D721Med (cell line): ENCODE data around the gene TBC1D5.

Experiments used
- DNase-seq: peaks from one replicate; pipeline ENCODE4 v3.0.0; 2011; ENCODE audit warnings: low spot score; ENCODE audit not compliant: insufficient read length
- FAIRE-seq: peaks from 2 replicates; lab custom pipeline; 2011; peaks lifted over from hg19 to GRCh38; lab: Jason Lieb, UNC
- CTCF ChIP-seq: IDR thresholded peaks from 2 replicates; pipeline ENCODE4 v1.5.1; 2012; ENCODE audit warnings: mild to moderate bottlenecking, control low read depth; ENCODE audit not compliant: insufficient read depth; ENCODE audit errors: missing control alignments

TBC1D5 gene

GRCh38 chr3:17605032-17605431 is 137.4 kb downstream of the TBC1D5 start:
- FAIRE-seq = no peak
- no peak for DNase-seq
- no peak for TF ChIP-seq CTCF

DNA sequence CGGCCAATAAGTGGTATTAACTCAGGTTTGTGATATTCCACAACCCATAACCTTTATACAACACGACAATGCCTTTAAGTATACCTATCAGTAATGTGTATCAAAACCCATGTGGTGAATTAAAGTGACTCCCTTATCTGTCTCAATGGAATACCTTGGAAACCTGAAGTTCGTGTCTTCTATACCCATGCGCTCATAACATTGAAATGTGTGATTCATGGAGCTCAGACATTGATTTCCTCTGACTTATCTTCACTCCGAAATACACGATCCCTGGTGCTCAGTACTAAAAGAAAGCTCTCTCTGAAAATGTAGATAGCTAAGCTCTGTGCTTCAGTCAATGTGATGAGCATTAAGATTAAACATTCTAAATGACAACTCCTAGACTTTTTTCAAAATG is 140.3 kb downstream of the TBC1D5 start:
- no peak for TF ChIP-seq CTCF
- DNase-seq (no peak), FAIRE-seq (no peak)

GRCh38 chr3:17592956-17593355 is 149.5 kb downstream of the TBC1D5 start:
- DNase-seq (no peak), FAIRE-seq (no peak)
- TF ChIP-seq CTCF = no peak

GRCh38 chr3:17590465-17590864 is 152.0 kb downstream of the TBC1D5 start:
- no peak for TF ChIP-seq CTCF
- FAIRE-seq (no peak), DNase-seq (no peak)

DNA sequence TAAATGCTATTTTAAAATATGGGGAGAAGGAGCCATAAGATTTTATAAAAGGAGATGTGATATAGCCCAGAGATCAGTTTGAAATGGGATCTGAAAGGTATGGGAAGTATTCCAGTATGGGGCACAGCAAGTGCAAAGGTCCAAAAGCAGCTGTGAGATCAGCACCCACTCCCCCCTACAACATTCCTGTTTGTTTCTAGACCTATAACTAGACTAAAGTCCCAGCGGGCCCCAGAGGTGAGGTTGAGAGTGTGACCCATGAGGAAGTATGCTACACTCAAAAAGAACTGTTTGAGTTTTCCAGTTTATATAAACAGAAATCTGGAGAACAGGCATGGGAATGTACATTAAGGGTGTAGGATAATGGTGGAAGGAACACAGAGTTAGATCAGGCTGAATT is 152.5 kb downstream of the TBC1D5 start:
- no peak for DNase-seq
- no peak for TF ChIP-seq CTCF
- no peak for FAIRE-seq

DNA sequence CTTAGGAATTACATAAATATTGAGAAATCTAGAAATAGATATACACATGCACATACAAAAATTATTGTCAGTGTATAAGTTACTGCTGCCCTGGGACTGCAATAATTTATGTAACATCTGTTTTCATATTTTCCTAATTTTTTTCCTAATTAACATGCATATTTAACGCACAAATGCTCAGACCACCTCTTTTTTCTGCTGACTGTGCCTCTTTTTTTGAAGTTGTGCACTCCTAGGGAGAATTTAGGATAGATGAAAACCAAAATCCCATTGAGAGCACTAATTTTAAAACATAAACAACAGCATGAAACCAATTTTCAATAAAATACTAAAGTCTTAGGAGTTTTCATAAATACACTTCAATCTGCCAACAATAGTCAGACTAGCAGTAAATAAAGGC is 154.0 kb downstream of the TBC1D5 start:
- FAIRE-seq (no peak), DNase-seq (no peak)

More for the DNA sequence above, 154.0 kb downstream of the TBC1D5 start:
- TF ChIP-seq CTCF = no peak
